GM12872 (cell line): ENCODE data around the gene FASTK.

ENCODE experiments used
- TF ChIP-seq, protein P1 (sequence below): IDR thresholded peaks from 3 replicates; pipeline ENCODE4 v1.5.1; 2011; ENCODE audit warnings: low read depth, mild to moderate bottlenecking, low read length, moderate library complexity; ENCODE audit not compliant: insufficient read depth

FASTK gene

DNA sequence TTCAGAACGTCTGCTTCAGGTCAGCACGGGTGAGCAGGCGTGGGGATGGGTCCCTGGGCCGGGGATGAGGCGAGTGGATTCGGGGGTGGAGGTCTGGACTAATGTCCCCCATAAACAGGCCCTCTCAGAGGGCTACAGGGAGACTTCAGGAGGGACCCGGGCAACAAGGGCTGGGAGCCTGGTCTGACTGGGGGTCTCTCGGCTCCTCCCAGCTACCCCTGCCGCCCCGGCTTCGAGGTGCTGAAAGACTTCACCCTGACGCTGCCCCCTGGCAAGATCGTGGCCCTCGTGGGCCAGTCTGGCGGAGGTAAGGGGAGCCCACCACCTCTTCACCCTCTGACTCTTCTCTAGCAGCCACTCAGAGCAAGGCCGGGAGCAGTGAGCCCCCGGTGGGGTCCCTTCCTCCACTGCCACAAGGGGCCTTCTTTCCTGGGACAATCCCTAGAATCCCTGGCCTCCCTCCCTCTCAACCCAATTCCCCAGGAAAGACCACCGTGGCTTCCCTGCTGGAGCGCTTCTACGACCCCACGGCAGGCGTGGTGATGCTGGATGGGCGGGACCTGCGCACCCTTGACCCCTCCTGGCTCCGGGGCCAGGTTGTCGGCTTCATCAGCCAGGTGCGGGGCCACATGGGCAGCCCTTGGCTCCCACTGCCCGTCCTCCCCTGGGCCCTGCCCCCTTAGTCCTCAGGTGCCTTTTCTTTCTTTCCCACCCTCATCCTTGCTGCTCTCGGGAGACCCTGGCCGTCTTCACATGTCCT, 39.8 kb downstream of the FASTK start:
- TF ChIP-seq, protein P1, sequence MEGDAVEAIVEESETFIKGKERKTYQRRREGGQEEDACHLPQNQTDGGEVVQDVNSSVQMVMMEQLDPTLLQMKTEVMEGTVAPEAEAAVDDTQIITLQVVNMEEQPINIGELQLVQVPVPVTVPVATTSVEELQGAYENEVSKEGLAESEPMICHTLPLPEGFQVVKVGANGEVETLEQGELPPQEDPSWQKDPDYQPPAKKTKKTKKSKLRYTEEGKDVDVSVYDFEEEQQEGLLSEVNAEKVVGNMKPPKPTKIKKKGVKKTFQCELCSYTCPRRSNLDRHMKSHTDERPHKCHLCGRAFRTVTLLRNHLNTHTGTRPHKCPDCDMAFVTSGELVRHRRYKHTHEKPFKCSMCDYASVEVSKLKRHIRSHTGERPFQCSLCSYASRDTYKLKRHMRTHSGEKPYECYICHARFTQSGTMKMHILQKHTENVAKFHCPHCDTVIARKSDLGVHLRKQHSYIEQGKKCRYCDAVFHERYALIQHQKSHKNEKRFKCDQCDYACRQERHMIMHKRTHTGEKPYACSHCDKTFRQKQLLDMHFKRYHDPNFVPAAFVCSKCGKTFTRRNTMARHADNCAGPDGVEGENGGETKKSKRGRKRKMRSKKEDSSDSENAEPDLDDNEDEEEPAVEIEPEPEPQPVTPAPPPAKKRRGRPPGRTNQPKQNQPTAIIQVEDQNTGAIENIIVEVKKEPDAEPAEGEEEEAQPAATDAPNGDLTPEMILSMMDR = no peak

DNA sequence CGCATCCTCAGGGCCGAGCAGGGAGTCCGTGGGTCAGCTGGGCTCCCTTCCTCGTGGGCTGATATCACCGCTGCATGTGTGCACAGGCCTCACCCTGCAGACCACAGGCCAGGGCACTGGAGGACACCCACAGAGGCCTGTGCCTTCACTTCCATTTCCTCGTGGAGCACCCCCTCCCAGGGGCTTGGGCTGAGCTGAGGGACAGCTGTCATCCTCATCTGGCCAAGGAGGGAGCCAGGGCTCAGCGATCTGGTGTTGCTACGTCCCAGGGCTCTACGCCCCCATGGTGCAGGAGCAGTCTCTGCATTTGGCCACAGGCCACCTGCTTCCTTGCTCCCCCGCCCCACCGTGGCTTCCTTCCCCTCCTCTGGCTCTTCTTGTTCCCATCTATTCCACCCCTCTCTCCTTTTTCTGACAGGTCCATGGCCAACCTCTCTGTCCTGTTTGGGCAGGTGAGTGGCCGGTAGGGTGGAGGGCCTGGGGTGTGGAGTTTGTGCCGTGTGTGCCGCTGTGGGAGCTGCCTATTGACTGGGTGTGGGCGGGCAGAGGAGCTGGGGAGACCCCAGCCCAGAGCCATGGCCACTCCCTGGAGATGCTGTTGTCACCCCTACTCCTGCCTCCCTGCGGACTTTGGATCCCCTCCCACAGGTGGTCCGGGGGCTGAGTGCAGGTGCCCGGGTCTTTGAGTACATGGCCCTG, 40.6 kb downstream of the FASTK start:
- TF ChIP-seq, protein P1 = no peak

DNA sequence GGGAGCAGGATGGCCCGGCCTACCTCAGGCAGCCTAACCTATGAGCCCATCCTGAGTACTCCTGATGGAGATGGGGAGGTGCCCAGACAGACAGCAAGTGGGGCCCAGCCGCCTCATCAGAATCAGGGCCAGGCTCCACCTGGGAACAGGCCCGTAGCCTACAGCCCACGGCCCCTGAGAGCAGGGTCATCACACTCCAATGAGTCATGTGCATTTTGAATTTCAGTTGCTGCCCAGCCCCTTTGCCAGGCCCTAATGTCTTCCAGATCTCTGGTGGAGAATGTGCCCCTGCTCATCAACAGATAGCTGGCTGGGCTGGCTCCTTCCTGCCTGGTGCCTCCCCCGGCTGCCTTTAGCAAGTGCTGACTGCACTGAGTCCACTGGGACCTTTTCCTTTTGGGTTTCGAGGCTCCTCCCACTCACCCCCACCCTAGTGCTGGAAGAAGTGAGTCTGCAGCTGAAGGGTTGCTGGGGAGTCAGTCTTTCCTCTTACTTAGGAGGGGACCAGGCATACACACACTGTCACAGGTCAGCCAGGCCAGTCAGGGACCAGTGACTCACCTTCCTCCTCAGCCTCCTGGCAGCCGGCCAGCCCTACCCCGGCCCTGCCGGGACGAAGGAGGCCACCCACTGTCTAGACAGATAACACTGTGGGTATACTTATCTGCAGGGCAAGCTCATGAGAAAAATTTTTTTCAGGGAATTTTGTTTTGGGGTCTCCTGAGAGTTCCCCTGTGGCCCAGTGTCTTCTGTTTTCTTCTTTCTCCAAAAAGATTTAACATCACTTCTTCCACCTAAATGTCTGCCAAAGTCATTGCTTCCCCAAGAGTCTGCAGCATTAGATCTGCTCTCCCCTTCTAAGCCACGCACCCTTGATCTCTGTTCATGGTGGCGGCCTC, 41.4 kb downstream of the FASTK start:
- TF ChIP-seq, protein P1 = no peak

GRCh38 chr7:151035902-151036301, 44.7 kb downstream of the FASTK start:
- TF ChIP-seq, protein P1 = no peak

- TF ChIP-seq, protein P1 = no peak
Measured at GRCh38 chr7:151035026-151035717, 45.4 kb downstream of the FASTK start.

- TF ChIP-seq, protein P1 = no peak
Measured at GRCh38 chr7:151034312-151035025, 46.1 kb downstream of the FASTK start.
